Measurements from ENCODE around the gene MICAL3.

Gene MICAL3

GRCh38 chr22:17922925-17923903, 101.1 kb downstream of the MICAL3 start:
- Mint-ChIP-seq H3K27me3 (no peaks in the 10 kb centered on the region), H3K27ac (no peak overlapping the region), H3K4me1 (ENCODE audit: low read depth) (peaks cover 21% of the 10 kb centered on the region), H3K9me3 (no peaks in the 10 kb centered on the region), H3K36me3 (ENCODE audit: low read depth) (no peaks in the 10 kb centered on the region), H3K4me3 (no peak overlapping the region)
- no peak for DNase-seq

GRCh38 chr22:17921871-17922821, 102.2 kb downstream of the MICAL3 start:
- no peak for DNase-seq
- H3K36me3 Mint-ChIP-seq (ENCODE audit: low read depth), result no peaks in the 10 kb centered on the region
- no peaks in the 10 kb centered on the region for H3K9me3 Mint-ChIP-seq
- no peak overlapping the region for H3K4me3 Mint-ChIP-seq
- H3K27me3 Mint-ChIP-seq, result no peaks in the 10 kb centered on the region
- H3K27ac Mint-ChIP-seq, result no peak overlapping the region
- peaks cover 21% of the 10 kb centered on the region for H3K4me1 Mint-ChIP-seq (ENCODE audit: low read depth)

GRCh38 chr22:17920992-17921650, 103.2 kb downstream of the MICAL3 start:
- Mint-ChIP-seq H3K4me1 (ENCODE audit: low read depth) (peaks cover 21% of the 10 kb centered on the region), H3K27me3 (no peaks in the 10 kb centered on the region), H3K36me3 (ENCODE audit: low read depth) (no peaks in the 10 kb centered on the region), H3K4me3 (no peak overlapping the region), H3K27ac (no peak overlapping the region), H3K9me3 (no peaks in the 10 kb centered on the region)
- DNase-seq, result no peak

- no peak overlapping the region for H3K4me3 Mint-ChIP-seq
- no peaks in the 10 kb centered on the region for H3K36me3 Mint-ChIP-seq (ENCODE audit: low read depth)
- no peak for DNase-seq
- no peak overlapping the region for H3K27ac Mint-ChIP-seq
- H3K9me3 Mint-ChIP-seq, result no peaks in the 10 kb centered on the region
- peaks cover 21% of the 10 kb centered on the region for H3K4me1 Mint-ChIP-seq (ENCODE audit: low read depth)
- H3K27me3 Mint-ChIP-seq, result no peaks in the 10 kb centered on the region
Measured at GRCh38 chr22:17920145-17920605, 104.2 kb downstream of the MICAL3 start.

GRCh38 chr22:17919276-17920144, 104.9 kb downstream of the MICAL3 start:
- H3K9me3 Mint-ChIP-seq, result no peaks in the 10 kb centered on the region
- H3K27ac Mint-ChIP-seq, result no peak overlapping the region
- DNase-seq, result no peak
- H3K27me3 Mint-ChIP-seq, result no peaks in the 10 kb centered on the region
- H3K4me1 Mint-ChIP-seq (ENCODE audit: low read depth), result peaks cover 21% of the 10 kb centered on the region
- H3K4me3 Mint-ChIP-seq, result no peak overlapping the region
- no peaks in the 10 kb centered on the region for H3K36me3 Mint-ChIP-seq (ENCODE audit: low read depth)

- Mint-ChIP-seq H3K4me3 (no peak overlapping the region), H3K36me3 (ENCODE audit: low read depth) (no peaks in the 10 kb centered on the region), H3K27ac (no peak overlapping the region), H3K4me1 (ENCODE audit: low read depth) (peaks cover 21% of the 10 kb centered on the region), H3K27me3 (no peaks in the 10 kb centered on the region), H3K9me3 (no peaks in the 10 kb centered on the region)
- no peak for DNase-seq
Measured at GRCh38 chr22:17918840-17919239, 105.5 kb downstream of the MICAL3 start.

GRCh38 chr22:17917490-17917983, 106.8 kb downstream of the MICAL3 start:
- Mint-ChIP-seq H3K4me3 (no peak overlapping the region), H3K27ac (no peak overlapping the region), H3K9me3 (no peaks in the 10 kb centered on the region), H3K27me3 (no peaks in the 10 kb centered on the region), H3K36me3 (ENCODE audit: low read depth) (no peaks in the 10 kb centered on the region), H3K4me1 (ENCODE audit: low read depth) (peaks cover 18% of the 10 kb centered on the region)
- no peak for DNase-seq

- peaks cover 14% of the 10 kb centered on the region for H3K4me1 Mint-ChIP-seq (ENCODE audit: low read depth)
- H3K27me3 Mint-ChIP-seq, result no peaks in the 10 kb centered on the region
- DNase-seq, result no peak
- no peak overlapping the region for H3K4me3 Mint-ChIP-seq
- H3K9me3 Mint-ChIP-seq, result no peaks in the 10 kb centered on the region
- H3K36me3 Mint-ChIP-seq (ENCODE audit: low read depth), result no peaks in the 10 kb centered on the region
- no peak overlapping the region for H3K27ac Mint-ChIP-seq
Measured at GRCh38 chr22:17916226-17916889, 108.0 kb downstream of the MICAL3 start.

- H3K27me3 Mint-ChIP-seq, result no peaks in the 10 kb centered on the region
- DNase-seq, result no peak
- H3K36me3 Mint-ChIP-seq (ENCODE audit: low read depth), result no peaks in the 10 kb centered on the region
- H3K27ac Mint-ChIP-seq, result no peak overlapping the region
- H3K4me1 Mint-ChIP-seq (ENCODE audit: low read depth), result peaks cover 11% of the 10 kb centered on the region
- no peaks in the 10 kb centered on the region for H3K9me3 Mint-ChIP-seq
- no peak overlapping the region for H3K4me3 Mint-ChIP-seq
Measured at GRCh38 chr22:17915676-17916075, 108.7 kb downstream of the MICAL3 start.

GRCh38 chr22:17915188-17915587, 109.2 kb downstream of the MICAL3 start:
- Mint-ChIP-seq H3K27ac (no peak overlapping the region), H3K9me3 (no peaks in the 10 kb centered on the region), H3K4me3 (no peak overlapping the region), H3K4me1 (ENCODE audit: low read depth) (peaks cover 6% of the 10 kb centered on the region), H3K27me3 (no peaks in the 10 kb centered on the region), H3K36me3 (ENCODE audit: low read depth) (no peaks in the 10 kb centered on the region)
- no peak for DNase-seq

GRCh38 chr22:17914474-17914873, 109.9 kb downstream of the MICAL3 start:
- no peak for DNase-seq
- no peak overlapping the region for H3K27ac Mint-ChIP-seq
- no peak overlapping the region for H3K4me3 Mint-ChIP-seq
- peaks cover 4% of the 10 kb centered on the region for H3K4me1 Mint-ChIP-seq (ENCODE audit: low read depth)
- H3K9me3 Mint-ChIP-seq, result no peaks in the 10 kb centered on the region
- no peaks in the 10 kb centered on the region for H3K36me3 Mint-ChIP-seq (ENCODE audit: low read depth)
- H3K27me3 Mint-ChIP-seq, result no peaks in the 10 kb centered on the region

- Mint-ChIP-seq H3K4me1 (ENCODE audit: low read depth) (peaks cover 4% of the 10 kb centered on the region), H3K27me3 (no peaks in the 10 kb centered on the region), H3K9me3 (no peaks in the 10 kb centered on the region), H3K27ac (no peak overlapping the region), H3K4me3 (no peak overlapping the region), H3K36me3 (ENCODE audit: low read depth) (no peaks in the 10 kb centered on the region)
- no peak for DNase-seq
Measured at GRCh38 chr22:17913801-17914347, 110.5 kb downstream of the MICAL3 start.
